OCI-LY1 (cell line): ENCODE results near the gene PKP3.

Source experiments
- H2AFZ ChIP-seq: fragments of 200-600 bp; sonication (generic), shearing (Covaris generic); 2 replicates; pipeline ENCODE4 v1.6.0; 2014; ENCODE audit warnings: antibody characterized with exemption, mild to moderate bottlenecking, low read length
- H3F3A ChIP-seq: fragments of 200-600 bp; sonication (generic), shearing (Covaris generic); 2 replicates; pipeline ENCODE4 v1.6.0; 2014; ENCODE audit warnings: mild to moderate bottlenecking, antibody characterized with exemption, low read length, moderate library complexity; ENCODE audit not compliant: insufficient read depth
- H3K27ac ChIP-seq: fragments of 200-600 bp; sonication (generic); 2 replicates; pipeline ENCODE4 v1.5.1; 2014; ENCODE audit warnings: low read length, mixed run types, mild to moderate bottlenecking, low read depth; ENCODE audit not compliant: poor library complexity, severe bottlenecking
- H3K27me3 ChIP-seq: fragments of 200-600 bp; sonication (generic); 2 replicates; pipeline ENCODE4 v1.6.0; 2014; ENCODE audit warnings: antibody characterized with exemption, mild to moderate bottlenecking, low read length, moderate library complexity; ENCODE audit not compliant: insufficient read depth
- H3K36me3 ChIP-seq: fragments of 200-600 bp; sonication (generic); 2 replicates; pipeline ENCODE4 v1.6.1; 2014; ENCODE audit warnings: mild to moderate bottlenecking, antibody characterized with exemption, low read length, moderate library complexity, mixed read lengths; ENCODE audit not compliant: insufficient read depth
- H3K4me1 ChIP-seq: fragments of 200-600 bp; sonication (generic); 2 replicates; pipeline ENCODE4 v1.5.1; 2014; ENCODE audit warnings: mild to moderate bottlenecking, low read length, moderate library complexity; ENCODE audit not compliant: insufficient read depth, severe bottlenecking
- H3K4me2 ChIP-seq: fragments of 200-600 bp; sonication (generic), shearing (Covaris generic); 2 replicates; pipeline ENCODE4 v1.6.1; 2014; ENCODE audit warnings: low read length
- H3K4me3 ChIP-seq: fragments of 200-600 bp; sonication (generic); 2 replicates; pipeline ENCODE4 v1.5.1; 2014; ENCODE audit warnings: low read length, low read depth, mild to moderate bottlenecking, mixed read lengths; ENCODE audit not compliant: poor library complexity, severe bottlenecking
- H3K79me2 ChIP-seq: fragments of 200-600 bp; shearing (Covaris generic); 2 replicates; pipeline ENCODE4 v1.6.1; 2016; ENCODE audit warnings: mixed run types, low read length, mixed read lengths; ENCODE audit not compliant: insufficient read depth
- H3K9ac ChIP-seq: fragments of 200-600 bp; sonication (generic), shearing (Covaris generic); 2 replicates; pipeline ENCODE4 v1.6.1; 2014; ENCODE audit warnings: mild to moderate bottlenecking, low read length, mixed read lengths
- H3K9me2 ChIP-seq: fragments of 200-600 bp; sonication (generic), shearing (Covaris generic); 2 replicates; pipeline ENCODE4 v1.6.1; 2014; ENCODE audit warnings: low read depth, mild to moderate bottlenecking, low read length, mixed read lengths
- H3K9me3 ChIP-seq: fragments of 200-600 bp; shearing (Covaris generic); 2 replicates; pipeline ENCODE4 v1.6.1; 2014; ENCODE audit warnings: low read length, mixed read lengths
- H4K20me1 ChIP-seq: fragments of 200-600 bp; sonication (generic), shearing (Covaris generic); 2 replicates; pipeline ENCODE4 v1.6.0; 2016; ENCODE audit warnings: mild to moderate bottlenecking, low read length; ENCODE audit not compliant: insufficient read depth
- EZH2 ChIP-seq: fragments of 200-600 bp; sonication (generic), shearing (Covaris generic); IDR thresholded peaks from 2 replicates; pipeline ENCODE4 v1.8.0; 2017; ENCODE audit warnings: borderline replicate concordance, mixed run types, mild to moderate bottlenecking, antibody characterized with exemption, low read length, moderate library complexity, mixed read lengths
- TF ChIP-seq, protein P1 (sequence below): fragments of 200-600 bp; sonication (generic), shearing (Covaris generic); IDR thresholded peaks from 2 replicates; pipeline ENCODE4 v1.5.1; 2017; ENCODE audit warnings: mild to moderate bottlenecking, antibody characterized with exemption, low read length, moderate library complexity, mixed read lengths

Gene PKP3

DNA sequence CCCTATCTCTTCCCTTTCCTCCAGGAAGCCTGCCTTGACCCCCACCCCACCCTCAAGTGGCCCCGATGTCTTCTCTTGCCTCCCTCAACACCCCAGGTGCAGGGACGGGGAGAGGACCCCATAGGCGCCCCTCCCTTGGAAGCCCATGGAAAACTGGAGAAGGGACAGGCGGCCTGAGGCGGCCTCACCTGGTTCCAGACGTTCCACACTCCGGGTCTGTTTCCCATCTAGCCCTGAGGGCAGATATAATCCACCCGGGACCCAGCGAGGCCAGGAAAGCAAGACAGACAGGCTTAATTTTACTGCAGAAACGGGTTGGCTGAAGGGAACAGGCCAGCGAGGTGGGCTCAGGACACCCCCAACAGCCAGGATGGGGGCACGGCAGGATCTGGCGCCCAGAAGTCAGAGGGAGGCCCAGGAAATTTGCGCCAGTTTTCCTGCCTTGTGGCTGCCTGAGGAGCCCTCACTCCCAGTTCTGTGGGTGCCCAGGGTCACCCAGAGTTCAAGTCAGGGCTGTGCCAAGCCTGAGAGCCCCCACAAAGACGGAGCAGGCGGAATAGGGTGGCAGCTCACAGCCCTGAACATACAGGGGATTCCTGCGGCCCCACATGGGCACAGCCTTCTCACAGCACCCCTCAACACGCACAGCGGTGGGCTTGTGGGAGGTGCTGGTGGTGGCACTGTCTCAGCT lies 23.8 kb downstream of the PKP3 start:
- Histone ChIP-seq H3K4me3 (no peak overlapping the region), H3K9me2 (no peaks in the 10 kb centered on the region), H3K9me3 (no peaks in the 10 kb centered on the region), H3K27me3 (no peaks in the 10 kb centered on the region; the same call in 1 of the 2 replicates), H3K36me3 (no peaks in the 10 kb centered on the region), H3F3A (no peaks in the 10 kb centered on the region), H3K4me2 (no peak overlapping the region), H3K9ac (no peak overlapping the region), H3K79me2 (no peaks in the 10 kb centered on the region), H3K27ac (no peak overlapping the region), H4K20me1 (no peaks in the 10 kb centered on the region), H2AFZ (no peak overlapping the region), H3K4me1 (no peaks in the 10 kb centered on the region)
- TF ChIP-seq EZH2, result no peak
- TF ChIP-seq, protein P1, sequence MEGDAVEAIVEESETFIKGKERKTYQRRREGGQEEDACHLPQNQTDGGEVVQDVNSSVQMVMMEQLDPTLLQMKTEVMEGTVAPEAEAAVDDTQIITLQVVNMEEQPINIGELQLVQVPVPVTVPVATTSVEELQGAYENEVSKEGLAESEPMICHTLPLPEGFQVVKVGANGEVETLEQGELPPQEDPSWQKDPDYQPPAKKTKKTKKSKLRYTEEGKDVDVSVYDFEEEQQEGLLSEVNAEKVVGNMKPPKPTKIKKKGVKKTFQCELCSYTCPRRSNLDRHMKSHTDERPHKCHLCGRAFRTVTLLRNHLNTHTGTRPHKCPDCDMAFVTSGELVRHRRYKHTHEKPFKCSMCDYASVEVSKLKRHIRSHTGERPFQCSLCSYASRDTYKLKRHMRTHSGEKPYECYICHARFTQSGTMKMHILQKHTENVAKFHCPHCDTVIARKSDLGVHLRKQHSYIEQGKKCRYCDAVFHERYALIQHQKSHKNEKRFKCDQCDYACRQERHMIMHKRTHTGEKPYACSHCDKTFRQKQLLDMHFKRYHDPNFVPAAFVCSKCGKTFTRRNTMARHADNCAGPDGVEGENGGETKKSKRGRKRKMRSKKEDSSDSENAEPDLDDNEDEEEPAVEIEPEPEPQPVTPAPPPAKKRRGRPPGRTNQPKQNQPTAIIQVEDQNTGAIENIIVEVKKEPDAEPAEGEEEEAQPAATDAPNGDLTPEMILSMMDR, result no peak

DNA sequence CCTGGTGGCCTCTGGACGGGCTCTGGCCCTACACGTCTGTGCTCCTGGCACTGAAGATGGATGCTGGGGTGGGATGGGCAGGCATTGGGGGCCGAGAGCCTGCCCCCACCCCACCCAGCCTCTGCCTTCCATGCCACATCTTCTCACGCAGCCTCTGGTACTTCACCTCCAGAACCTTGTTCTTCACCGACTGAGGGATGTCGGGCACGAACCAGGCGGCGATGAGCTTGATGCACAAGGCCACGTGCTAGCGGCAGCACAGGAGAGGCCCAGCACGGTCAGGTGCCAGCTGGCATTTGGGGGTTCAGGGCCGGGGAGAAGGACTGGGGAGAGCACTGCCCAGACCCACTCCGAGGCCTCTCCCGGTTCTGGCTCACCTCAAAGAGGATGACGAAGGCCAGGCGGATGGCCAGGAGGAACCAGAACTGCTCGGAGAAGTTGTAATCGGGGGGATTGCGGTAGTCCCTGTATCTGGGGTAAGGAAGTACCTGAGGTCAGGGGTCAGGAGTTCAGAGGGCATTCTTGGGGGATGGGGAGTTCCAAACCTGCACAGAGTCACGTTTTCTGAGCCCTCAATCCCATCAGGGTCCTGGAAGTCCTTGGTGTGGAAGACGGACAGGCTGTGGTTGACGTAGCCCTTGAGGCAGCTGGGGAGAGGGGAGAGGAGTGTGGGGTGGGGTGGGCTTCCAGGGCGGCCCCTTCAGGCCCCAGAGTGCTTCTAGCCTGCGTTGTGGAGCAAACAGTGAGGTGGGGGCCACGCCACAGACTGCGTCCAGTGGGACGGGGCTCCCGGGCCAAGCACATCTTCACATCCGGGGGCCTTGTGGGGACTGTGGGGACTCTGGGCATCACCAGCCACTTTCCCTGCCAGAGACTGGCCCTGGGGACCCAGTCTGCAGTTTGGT lies 24.6 kb downstream of the PKP3 start:
- Histone ChIP-seq H3K36me3 (no peaks in the 10 kb centered on the region), H4K20me1 (no peaks in the 10 kb centered on the region), H3F3A (no peaks in the 10 kb centered on the region), H2AFZ (no peak overlapping the region), H3K79me2 (no peaks in the 10 kb centered on the region), H3K4me2 (no peak overlapping the region), H3K4me1 (no peaks in the 10 kb centered on the region), H3K27me3 (no peaks in the 10 kb centered on the region; the same call in 1 of the 2 replicates), H3K4me3 (no peak overlapping the region), H3K27ac (no peak overlapping the region), H3K9me3 (no peaks in the 10 kb centered on the region), H3K9me2 (no peaks in the 10 kb centered on the region), H3K9ac (no peak overlapping the region)
- TF ChIP-seq, protein P1, result no peak
- no peak for TF ChIP-seq EZH2

DNA sequence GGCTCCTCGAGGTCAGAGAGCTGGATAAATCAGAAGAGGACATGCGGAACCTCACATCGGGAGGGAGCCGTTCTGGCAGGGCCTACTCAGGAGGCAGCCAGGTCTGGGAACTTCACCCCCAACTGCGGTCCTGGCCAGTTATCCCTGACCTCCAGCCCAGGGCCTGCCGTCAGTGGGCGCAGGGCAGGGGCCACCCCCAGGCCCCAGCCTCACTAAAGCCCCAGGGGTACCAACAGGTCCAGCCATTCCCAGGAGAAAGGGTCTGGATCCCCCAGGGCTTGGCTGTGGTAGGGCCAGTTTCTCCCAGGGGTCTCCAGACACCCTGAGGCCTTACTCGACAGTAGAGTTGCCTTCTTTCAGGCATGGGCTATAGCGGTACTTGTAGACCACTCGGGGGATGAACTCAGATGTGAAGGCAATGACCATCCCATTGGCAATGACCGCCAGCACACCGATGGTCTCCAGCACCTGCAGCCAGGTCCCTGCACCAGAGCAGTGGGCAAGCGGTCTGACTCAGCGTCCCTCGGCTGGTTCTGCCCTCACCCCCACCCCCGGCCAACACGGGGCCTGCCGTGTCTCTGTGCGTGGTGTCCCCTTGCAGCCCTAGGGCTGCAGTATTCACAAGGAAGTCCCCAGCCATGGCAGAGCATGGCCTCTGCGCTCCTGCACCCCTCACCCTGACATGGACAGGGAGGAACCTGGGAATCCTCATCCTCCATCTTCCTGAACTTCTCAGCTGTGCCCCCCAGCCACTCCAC lies 25.4 kb downstream of the PKP3 start:
- no peak overlapping the region for H3K27ac ChIP-seq
- no peaks in the 10 kb centered on the region for H3K36me3 ChIP-seq
- no peaks in the 10 kb centered on the region for H3F3A ChIP-seq
- no peaks in the 10 kb centered on the region for H4K20me1 ChIP-seq
- no peaks in the 10 kb centered on the region for H3K79me2 ChIP-seq
- no peak for TF ChIP-seq EZH2
- no peaks in the 10 kb centered on the region for H3K4me1 ChIP-seq
- no peak overlapping the region for H2AFZ ChIP-seq
- no peak overlapping the region for H3K4me3 ChIP-seq
- no peak overlapping the region for H3K4me2 ChIP-seq
- no peaks in the 10 kb centered on the region for H3K9me2 ChIP-seq
- H3K9me3 ChIP-seq, result no peaks in the 10 kb centered on the region
- H3K27me3 ChIP-seq, result no peaks in the 10 kb centered on the region; the same call in 1 of the 2 replicates
- H3K9ac ChIP-seq, result no peak overlapping the region
